Middle frontal gyrus (tissue), 1 donor: Measurements from ENCODE around the gene ZGRF1.
"Not testable (repeated sequence)": the region's sequence is repeated elsewhere in the genome, so short reads cannot be mapped to it uniquely, and the experiment has no call there.

ENCODE experiments used
- DNase-seq: peaks from one replicate; pipeline ENCODE4 v3.0.0-alpha.2; 2015; ENCODE audit warnings: low spot score; ENCODE audit errors: extremely low spot score

Gene ZGRF1

GRCh38 chr4:112554271-112554670 is 82.4 kb downstream of the ZGRF1 start:
- not testable (repeated sequence) for DNase-seq

GRCh38 chr4:112552668-112553067 is 84.0 kb downstream of the ZGRF1 start:
- no peak for DNase-seq

GRCh38 chr4:112550728-112551127 is 86.0 kb downstream of the ZGRF1 start:
- no peak for DNase-seq

GRCh38 chr4:112546476-112546875 is 90.2 kb downstream of the ZGRF1 start:
- no peak for DNase-seq

GRCh38 chr4:112545346-112545745 is 91.4 kb downstream of the ZGRF1 start:
- no peak for DNase-seq

- no peak for DNase-seq
Measured at GRCh38 chr4:112540695-112541094, 96.0 kb downstream of the ZGRF1 start.

- no peak for DNase-seq
Measured at GRCh38 chr4:112536123-112536522, 100.6 kb downstream of the ZGRF1 start.

- DNase-seq = no peak
Measured at GRCh38 chr4:112532267-112532666, 104.4 kb downstream of the ZGRF1 start.

- DNase-seq = no peak
Measured at GRCh38 chr4:112531146-112531545, 105.6 kb downstream of the ZGRF1 start.

- no peak for DNase-seq
Measured at GRCh38 chr4:112526061-112526460, 110.6 kb downstream of the ZGRF1 start.

GRCh38 chr4:112523764-112524505 is 112.8 kb downstream of the ZGRF1 start:
- DNase-seq = no peak

- DNase-seq = no peak
Measured at GRCh38 chr4:112523008-112523721, 113.5 kb downstream of the ZGRF1 start.

GRCh38 chr4:112522431-112522830 is 114.3 kb downstream of the ZGRF1 start:
- not testable (repeated sequence) for DNase-seq

- no peak for DNase-seq
Measured at GRCh38 chr4:112521123-112522023, 115.3 kb downstream of the ZGRF1 start.

GRCh38 chr4:112520598-112521122 is 116.0 kb downstream of the ZGRF1 start:
- no peak for DNase-seq

GRCh38 chr4:112519689-112520597 is 116.8 kb downstream of the ZGRF1 start:
- DNase-seq = no peak

- DNase-seq = no peak
Measured at GRCh38 chr4:112518675-112519074, 118.0 kb downstream of the ZGRF1 start.

- no peak for DNase-seq
Measured at GRCh38 chr4:112517911-112518310, 118.8 kb downstream of the ZGRF1 start.

- DNase-seq = no peak
Measured at GRCh38 chr4:112517067-112517634, 119.6 kb downstream of the ZGRF1 start.

GRCh38 chr4:112516471-112517066 is 120.1 kb downstream of the ZGRF1 start:
- DNase-seq = no peak
